GM21619 (cell line): ENCODE measurements around the gene USP35.

Source experiments
- ATAC-seq: cut with Tn5 transposase; IDR thresholded peaks from one replicate; pipeline ENCODE4 v1.9.1; 2021; ENCODE audit not compliant: unreplicated experiment

USP35 gene

GRCh38 chr11:78195917-78196560 lies 7.3 kb downstream of the USP35 start:
- no peak for ATAC-seq

- no peak for ATAC-seq
Observed at GRCh38 chr11:78196661-78197091, 8.0 kb downstream of the USP35 start.

GRCh38 chr11:78197816-78198215 lies 9.1 kb downstream of the USP35 start:
- no peak for ATAC-seq

- no peak for ATAC-seq
Observed at GRCh38 chr11:78199015-78199652, 10.4 kb downstream of the USP35 start.

GRCh38 chr11:78199653-78200015 lies 10.9 kb downstream of the USP35 start:
- no peak for ATAC-seq

GRCh38 chr11:78200061-78200460 lies 11.3 kb downstream of the USP35 start:
- no peak for ATAC-seq

GRCh38 chr11:78200553-78200952 lies 11.8 kb downstream of the USP35 start:
- ATAC-seq = no peak

GRCh38 chr11:78201096-78201818 lies 12.5 kb downstream of the USP35 start:
- ATAC-seq = no peak

GRCh38 chr11:78202733-78203167 lies 14.0 kb downstream of the USP35 start:
- ATAC-seq = no peak

- ATAC-seq = no peak
Observed at GRCh38 chr11:78203184-78203583, 14.5 kb downstream of the USP35 start.

GRCh38 chr11:78205256-78205655 lies 16.5 kb downstream of the USP35 start:
- no peak for ATAC-seq

- no peak for ATAC-seq
Observed at GRCh38 chr11:78205691-78206090, 17.0 kb downstream of the USP35 start.

GRCh38 chr11:78207532-78208256 lies 19.0 kb downstream of the USP35 start:
- no peak for ATAC-seq

- no peak for ATAC-seq
Observed at GRCh38 chr11:78208257-78209165, 19.8 kb downstream of the USP35 start.

- ATAC-seq = no peak
Observed at GRCh38 chr11:78209478-78209877, 20.8 kb downstream of the USP35 start.

- ATAC-seq = no peak
Observed at GRCh38 chr11:78210000-78210608, 21.4 kb downstream of the USP35 start.

GRCh38 chr11:78211565-78211964 lies 22.8 kb downstream of the USP35 start:
- no peak for ATAC-seq

GRCh38 chr11:78212586-78213371 lies 24.1 kb downstream of the USP35 start:
- ATAC-seq = no peak
